Activated CD4-positive, alpha-beta T cell treated with anti-CD3 and anti-CD28 coated beads, Interleukin-2, amount 50 U/mL, for 16 hours (primary cell): ENCODE results near the gene IFRD2.
A peak's percentile ranks its signal among the peaks of the same experiment; 100 is the strongest.
"Not testable (repeated sequence)": the region's sequence is repeated elsewhere in the genome, so short reads cannot be mapped to it uniquely, and the experiment has no call there.

Experiments used
- DNase-seq: peaks from one replicate; pipeline ENCODE4 v3.0.0-alpha.2; 2020

The IFRD2 gene

GRCh38 chr3:50299929-50300680 is 7.9 kb upstream of the IFRD2 start:
- peak; percentile 37 for DNase-seq

GRCh38 chr3:50299638-50299928 is 7.4 kb upstream of the IFRD2 start:
- no peak for DNase-seq

GRCh38 chr3:50298836-50299637 is 6.8 kb upstream of the IFRD2 start, which contains the start of the genes HYAL3 and NAA80:
TSS of gene HYAL3 (minus strand) at chr3:50299405. CDS start at chr3:50295602, 3,803 bp downstream.
TSS of gene NAA80 (minus strand) at chr3:50299405. CDS start at chr3:50297463, 1,942 bp downstream.
- peak; percentile 100 for DNase-seq

GRCh38 chr3:50297896-50298725 is 5.9 kb upstream of the IFRD2 start:
- DNase-seq = no peak

- DNase-seq = no peak
Measured at GRCh38 chr3:50297384-50297775, 5.2 kb upstream of the IFRD2 start.

- no peak for DNase-seq
Measured at GRCh38 chr3:50296721-50297383, 4.6 kb upstream of the IFRD2 start.

- DNase-seq = no peak
Measured at GRCh38 chr3:50295553-50296431, 3.6 kb upstream of the IFRD2 start.

- DNase-seq = no peak
Measured at GRCh38 chr3:50294492-50295403, 2.5 kb upstream of the IFRD2 start.

- DNase-seq = no peak
Measured at GRCh38 chr3:50294089-50294488, 1.9 kb upstream of the IFRD2 start.

GRCh38 chr3:50293079-50293801 is 1.0 kb upstream of the IFRD2 start:
- no peak for DNase-seq

- no peak for DNase-seq
Measured at GRCh38 chr3:50290161-50290641, 2.0 kb downstream of the IFRD2 start.

- DNase-seq = no peak
Measured at GRCh38 chr3:50289130-50289529, 3.1 kb downstream of the IFRD2 start.

- no peak for DNase-seq
Measured at GRCh38 chr3:50288387-50289007, 3.7 kb downstream of the IFRD2 start.

- DNase-seq = no peak
Measured at GRCh38 chr3:50287262-50287661, 5.0 kb downstream of the IFRD2 start.

- no peak for DNase-seq
Measured at GRCh38 chr3:50286322-50287227, 5.7 kb downstream of the IFRD2 start.

GRCh38 chr3:50284121-50284520 is 8.1 kb downstream of the IFRD2 start:
- not testable (repeated sequence) for DNase-seq

- no peak for DNase-seq
Measured at GRCh38 chr3:50279255-50280016, 12.8 kb downstream of the IFRD2 start.
